NCI-H460 (cell line): ENCODE results near the gene GPR89A. TPM values are rescaled to one million over a fixed set of nuclear protein-coding genes. Genes with fewer than 3 reads are reported as not detected.
"Not testable (repeated sequence)": the region's sequence is repeated elsewhere in the genome, so short reads cannot be mapped to it uniquely, and the experiment has no call there.

Experiments
- DNase-seq: peaks from one replicate; pipeline ENCODE4 v3.0.0-alpha.2; 2016; ENCODE audit warnings: low read depth; ENCODE audit errors: extremely low read depth
- total RNA-seq: library from RNA; depleted of rRNA; stranded (reverse); fragments of >200 nt; shearing (Covaris generic); gene quantifications from 2 replicates; pipeline ENCODE4 v1.2.3, GENCODE V29; 2014

Gene GPR89A
- total RNA-seq, 1 experiment from 2014 or later: 33.3 TPM

- DNase-seq: not testable (repeated sequence)
These were observed 77.1 kb downstream of the GPR89A start for GRCh38 chr1:145684858-145685257.

GRCh38 chr1:145686078-145686477 lies 78.3 kb downstream of the GPR89A start:
- not testable (repeated sequence) for DNase-seq

DNA sequence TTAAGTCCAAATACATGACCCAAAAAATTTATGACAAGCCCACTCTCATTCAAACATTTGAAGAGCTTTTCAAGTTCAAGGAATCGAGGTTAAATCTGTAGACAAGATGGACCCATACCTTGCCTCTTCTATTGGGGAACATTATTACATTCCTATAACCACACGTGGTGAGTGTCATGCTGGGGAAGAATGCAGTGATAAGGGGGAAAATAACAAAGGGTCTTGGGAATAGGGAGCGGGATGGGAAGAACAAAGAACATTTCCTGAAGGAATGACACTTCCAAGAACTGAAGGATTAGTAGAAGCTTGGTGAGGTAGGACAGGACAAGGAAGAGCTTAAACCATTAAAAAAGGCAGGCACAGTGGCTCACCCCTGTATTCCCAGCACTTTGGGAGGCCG lies 80.5 kb downstream of the GPR89A start:
- no peak for DNase-seq

DNA sequence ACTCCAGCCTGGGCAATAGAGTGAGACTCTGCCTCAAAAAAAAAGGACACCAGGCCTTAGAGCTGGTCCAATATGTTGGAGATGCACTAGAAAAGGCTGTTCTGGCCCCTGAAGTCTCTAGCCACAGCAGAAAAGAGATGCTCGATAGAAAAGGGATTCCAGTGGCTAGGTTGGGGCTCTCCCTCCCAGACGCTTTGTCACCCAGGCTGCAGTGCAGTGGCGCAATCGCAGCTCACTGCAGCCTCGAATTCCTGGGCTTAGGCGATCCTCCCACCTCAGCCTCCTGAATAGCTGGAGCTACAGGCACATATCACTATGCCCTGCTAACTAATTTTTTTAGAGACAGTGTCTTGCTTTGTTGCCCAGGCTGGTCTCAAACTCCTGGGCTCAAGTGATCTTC lies 81.1 kb downstream of the GPR89A start:
- DNase-seq: no peak

- no peak for DNase-seq
These were observed 82.1 kb downstream of the GPR89A start for GRCh38 chr1:145689922-145690321.

GRCh38 chr1:145690587-145691558 lies 83.1 kb downstream of the GPR89A start:
- DNase-seq: no peak

DNA sequence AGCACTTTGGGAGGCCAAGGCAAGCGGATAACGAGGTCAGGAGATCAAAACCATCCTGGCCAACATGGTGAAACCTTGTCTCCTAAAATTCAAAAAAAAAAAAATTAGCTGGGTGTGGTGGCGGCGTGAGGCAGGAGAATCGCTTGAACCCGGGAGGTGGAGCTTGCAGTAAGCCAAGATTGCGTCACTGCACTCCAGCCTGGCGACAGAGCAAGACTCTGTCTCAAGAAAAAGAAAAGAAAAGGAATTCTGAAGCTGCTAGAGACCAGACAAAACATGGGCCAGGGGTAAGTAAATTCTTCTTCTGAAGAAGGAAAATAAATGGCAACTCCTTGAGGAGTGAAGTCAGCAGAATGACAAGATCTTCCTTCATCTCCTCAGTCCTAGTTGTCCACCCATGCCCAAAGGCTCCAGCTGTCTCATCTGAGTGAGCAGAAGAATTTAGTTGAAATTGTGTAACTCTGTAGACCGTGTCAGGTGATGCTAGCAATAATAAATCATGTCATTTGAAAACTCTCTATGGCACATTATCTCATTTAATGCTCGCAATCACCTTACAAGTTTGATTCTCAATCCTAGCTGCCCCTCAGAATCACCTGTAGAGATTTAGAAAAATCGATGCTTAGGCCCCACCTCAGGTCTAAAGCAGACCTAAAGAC lies 85.1 kb downstream of the GPR89A start:
- no peak for DNase-seq

DNA sequence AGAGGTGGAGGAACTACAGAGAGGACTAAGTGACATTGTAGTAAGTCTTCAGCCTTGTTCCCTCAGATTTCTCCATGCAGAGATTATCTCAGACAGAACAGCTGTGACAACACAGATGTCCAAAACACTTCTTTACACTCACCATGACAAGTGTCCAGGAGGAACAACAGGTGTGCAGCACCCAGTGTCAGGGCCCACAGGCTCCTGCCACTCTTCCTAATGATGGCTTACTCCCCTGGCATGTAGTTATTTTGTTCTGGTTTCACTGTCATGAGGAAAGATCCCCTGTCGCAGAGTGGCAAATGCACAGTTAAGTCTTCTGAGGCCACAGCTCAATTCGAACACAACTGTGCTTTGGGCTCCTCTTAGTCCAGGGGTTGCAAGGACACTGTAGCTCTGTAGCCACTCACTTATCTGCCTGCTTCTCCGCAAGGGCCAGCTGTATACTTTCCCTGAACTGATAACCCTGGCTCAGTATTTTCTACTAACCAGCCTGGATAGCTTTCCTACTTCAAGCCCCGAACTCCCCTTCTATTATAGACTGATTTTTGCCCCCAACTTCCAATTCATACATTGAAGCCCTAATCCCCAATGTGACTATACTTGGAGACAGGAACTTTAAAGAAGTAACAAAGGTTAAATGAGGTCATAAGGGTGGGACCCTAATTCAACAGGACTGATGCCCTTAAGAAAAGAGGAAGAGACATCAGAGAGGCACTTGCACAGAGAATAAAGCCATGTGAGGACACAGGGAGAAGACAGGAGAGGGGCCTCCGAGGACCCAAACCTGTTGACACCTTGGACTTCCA lies 88.2 kb downstream of the GPR89A start:
- DNase-seq: no peak

DNA sequence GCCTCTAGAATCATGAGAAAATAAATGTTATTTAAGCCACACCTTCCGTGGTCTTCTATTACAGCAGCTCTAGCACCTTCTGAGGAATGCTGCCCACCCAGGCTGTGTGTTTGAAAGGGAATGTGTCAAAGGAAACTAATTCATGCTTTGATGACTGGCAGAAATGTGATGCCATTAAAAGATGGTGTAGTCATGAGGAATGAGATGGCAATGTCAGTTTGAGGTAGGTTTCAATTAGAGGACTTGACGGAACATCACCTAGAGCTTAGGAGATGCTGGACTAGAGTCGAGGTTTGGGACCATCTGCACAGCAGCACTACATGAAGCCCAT lies 88.8 kb downstream of the GPR89A start:
- DNase-seq: no peak

- no peak for DNase-seq
These were observed 93.6 kb downstream of the GPR89A start for GRCh38 chr1:145701306-145701862.

- no peak for DNase-seq
These were observed 94.3 kb downstream of the GPR89A start for GRCh38 chr1:145702052-145702451.

DNA sequence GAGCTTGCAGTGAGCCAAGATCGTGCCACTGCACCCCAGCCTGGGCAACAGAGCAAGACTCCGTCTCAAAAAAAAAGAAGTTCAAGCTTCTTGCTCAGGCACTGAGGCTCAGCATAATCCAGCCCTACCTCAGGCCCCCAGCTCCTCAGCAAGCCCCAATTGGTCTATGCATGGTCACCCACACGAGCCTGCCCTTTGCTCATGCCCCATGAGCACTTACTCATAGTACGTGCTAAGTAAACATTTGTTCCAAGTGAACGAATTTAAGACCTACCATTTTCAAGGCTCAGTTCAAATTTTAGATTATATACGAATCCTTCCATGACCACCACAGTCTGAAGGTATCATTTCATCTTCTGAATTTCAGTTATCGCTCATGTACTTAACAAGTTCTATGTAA lies 95.0 kb downstream of the GPR89A start:
- DNase-seq: no peak

DNA sequence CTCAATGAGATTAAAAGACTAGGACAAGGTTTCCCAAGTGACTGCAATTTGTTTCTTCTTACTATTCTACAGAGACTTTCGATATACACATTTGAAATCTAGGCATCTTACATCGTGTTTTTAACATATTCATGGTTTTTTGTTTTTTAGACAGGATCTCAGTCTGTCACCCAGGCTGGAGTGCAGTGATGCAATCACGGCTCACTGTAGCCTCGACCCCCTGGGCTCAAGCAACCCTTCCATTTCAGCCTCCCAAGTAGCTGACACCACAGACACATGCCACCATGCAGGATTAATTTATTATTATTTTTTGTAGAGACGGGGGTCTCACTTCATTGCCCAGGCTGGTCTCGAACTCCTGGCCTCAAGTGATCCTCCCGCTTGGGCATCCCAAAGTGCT lies 97.8 kb downstream of the GPR89A start:
- no peak for DNase-seq

GRCh38 chr1:145706086-145706664 lies 98.4 kb downstream of the GPR89A start:
- no peak for DNase-seq

DNA sequence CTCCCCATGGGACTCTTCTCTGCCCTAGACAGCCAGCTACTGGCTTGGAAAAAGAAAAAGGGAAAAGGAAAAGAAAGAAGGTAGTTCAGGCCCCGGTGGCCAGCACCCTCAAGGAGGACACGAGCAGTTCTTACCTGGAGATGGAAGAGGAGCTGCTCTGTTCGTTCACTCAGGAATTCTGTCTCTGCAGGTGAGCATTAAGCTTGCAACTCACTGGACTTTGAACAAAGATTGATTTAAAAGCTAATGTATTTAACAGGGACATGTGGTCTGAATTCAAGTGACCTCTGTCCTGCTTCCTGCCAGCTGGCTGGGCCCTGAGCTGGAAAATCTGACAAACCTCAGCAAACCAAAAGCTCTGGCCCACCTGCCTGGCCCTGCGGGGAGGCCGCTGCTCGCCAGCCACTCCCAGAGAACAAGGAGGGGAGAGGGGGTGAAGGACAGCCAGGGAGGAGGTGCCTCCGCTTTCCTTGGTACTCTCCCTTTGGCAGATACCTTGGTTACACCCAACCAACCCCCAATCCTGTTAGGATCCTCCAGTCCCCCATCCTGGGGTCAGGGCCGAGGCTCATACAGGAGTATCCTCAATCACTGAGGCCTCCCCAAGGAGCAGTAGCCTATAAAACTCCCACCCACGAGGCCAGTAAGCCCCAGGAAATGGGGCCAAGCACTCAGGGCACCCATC lies 99.5 kb downstream of the GPR89A start, which contains the start of gene PDZK1:
Gene PDZK1 (minus strand): TSS at position 186 of the 685 bp plus-strand sequence. CDS start 19,347 bp downstream, outside the sequence.
- DNase-seq: no peak

DNA sequence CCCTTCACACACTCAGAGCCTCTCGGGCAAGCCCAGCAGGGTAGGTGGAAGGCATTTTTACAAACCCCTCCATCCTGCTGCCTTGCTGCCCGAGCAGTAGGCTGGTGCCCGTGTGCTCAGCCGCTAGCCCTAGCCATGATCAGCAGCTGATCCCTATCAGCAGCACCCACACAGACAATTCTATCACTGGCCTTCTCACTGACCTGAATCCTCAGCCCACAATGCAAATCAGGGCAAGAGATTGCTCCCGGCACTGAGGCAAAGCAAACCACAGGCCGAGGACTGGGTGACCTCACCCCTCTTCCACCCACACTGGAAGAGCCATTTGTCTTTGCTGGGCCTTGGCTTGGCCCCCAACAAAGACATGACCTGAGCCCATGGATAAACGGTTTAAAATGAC lies 100.3 kb downstream of the GPR89A start:
- no peak for DNase-seq

DNA sequence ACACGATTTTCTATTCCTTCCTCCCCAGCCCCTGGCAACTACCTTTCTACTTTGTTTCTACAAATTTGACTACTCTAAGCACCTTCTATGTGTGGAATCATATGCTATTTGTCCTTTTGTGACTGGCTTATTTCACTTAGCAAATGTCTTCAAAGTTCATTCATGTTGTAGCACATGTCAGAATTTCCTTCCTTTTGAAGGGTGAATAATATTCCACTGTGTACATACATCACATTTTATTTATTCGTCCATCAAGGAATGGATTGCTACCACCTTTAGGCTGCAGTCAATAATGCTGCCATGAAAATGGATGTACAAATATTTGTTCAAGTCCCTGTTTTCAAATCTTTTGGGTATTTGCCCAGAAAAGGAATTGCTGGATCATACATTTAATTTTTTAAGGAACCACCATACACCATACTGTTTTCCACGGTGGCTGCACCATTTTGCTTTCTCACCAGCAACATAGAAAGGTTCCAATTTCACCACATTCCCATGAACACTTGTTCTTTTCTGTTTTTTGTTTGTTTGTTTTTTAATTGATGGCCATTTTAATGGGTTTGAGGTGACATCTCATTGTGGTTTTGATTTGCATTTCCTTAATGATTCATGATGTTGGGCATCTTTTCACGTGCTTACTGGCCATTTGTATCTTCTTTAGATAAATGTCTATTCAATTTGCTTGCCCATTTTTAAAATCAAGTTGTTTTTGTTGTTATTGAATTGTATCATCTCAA lies 102.7 kb downstream of the GPR89A start:
- DNase-seq: no peak

DNA sequence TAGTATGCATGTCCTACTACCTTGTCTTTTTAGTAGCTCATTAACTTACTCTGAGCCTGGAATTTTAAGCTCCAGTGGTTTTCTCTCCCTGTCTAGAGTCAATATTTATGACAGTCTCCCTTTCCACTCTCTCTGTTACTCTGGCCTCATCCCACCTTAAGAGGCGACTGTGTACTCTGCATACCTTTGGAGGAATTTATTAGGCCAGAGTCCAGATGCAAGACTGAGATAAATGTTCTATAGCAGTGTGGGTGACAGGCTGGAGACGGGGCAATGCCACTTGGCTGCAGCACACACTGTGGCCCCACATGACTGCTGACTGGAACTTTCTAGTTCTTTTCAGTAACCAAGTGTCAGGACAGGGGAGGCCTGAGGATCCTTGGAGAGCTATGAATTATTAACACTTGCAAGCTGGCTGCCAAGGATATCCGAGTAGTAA lies 103.4 kb downstream of the GPR89A start:
- DNase-seq: no peak

- no peak for DNase-seq
These were observed 106.8 kb downstream of the GPR89A start for GRCh38 chr1:145714524-145715111.
